Neural cell (in vitro differentiated cells): ENCODE measurements around the gene PLPP3.

Source experiments
- EZH2 ChIP-seq: fragments of 200-600, 300-800 bp; shearing (Covaris generic), sonication (generic); IDR thresholded peaks from 2 replicates; pipeline ENCODE4 v1.6.1; 2014; ENCODE audit warnings: antibody characterized with exemption, low read length, borderline replicate concordance, mild to moderate bottlenecking; ENCODE audit not compliant: insufficient read depth, poor library complexity, severe bottlenecking
- POLR2AphosphoS5 ChIP-seq: IDR thresholded peaks from 2 replicates; pipeline ENCODE4 v1.6.1; 2012
- TAF1 ChIP-seq: IDR thresholded peaks from 2 replicates; pipeline ENCODE4 v1.6.1; 2012; ENCODE audit warnings: low read depth
- TF ChIP-seq, protein P1 (sequence below): fragments of 450-650 bp; IDR thresholded peaks from 2 replicates; pipeline ENCODE4 v1.5.1; 2014; ENCODE audit warnings: antibody characterized with exemption, mild to moderate bottlenecking, moderate library complexity; ENCODE audit not compliant: poor library complexity, severe bottlenecking

DNA sequence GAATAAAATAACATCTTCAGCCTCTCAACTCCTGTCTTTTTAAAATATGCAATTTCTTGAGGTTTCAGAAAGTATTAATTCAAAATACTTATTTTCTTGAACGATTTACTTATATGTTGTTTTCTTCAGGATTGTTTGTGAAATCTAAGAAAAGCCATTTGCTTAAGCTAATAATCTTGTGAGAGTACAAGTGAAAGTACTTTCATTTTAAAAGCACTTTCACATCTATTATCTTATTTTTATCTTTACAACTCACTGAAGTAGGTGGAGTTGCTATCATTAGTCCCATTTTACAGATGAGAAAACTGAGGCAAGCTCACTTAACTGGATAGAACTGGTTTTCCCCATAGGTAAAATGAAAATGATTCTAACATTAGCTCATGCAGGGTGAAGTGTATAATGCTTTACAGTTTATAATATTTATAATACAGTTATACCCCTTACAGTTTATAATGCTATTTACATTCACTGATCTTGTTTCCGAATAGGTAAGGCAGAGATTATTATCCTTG, 4.7 kb upstream of the PLPP3 start:
- TF ChIP-seq, protein P1, sequence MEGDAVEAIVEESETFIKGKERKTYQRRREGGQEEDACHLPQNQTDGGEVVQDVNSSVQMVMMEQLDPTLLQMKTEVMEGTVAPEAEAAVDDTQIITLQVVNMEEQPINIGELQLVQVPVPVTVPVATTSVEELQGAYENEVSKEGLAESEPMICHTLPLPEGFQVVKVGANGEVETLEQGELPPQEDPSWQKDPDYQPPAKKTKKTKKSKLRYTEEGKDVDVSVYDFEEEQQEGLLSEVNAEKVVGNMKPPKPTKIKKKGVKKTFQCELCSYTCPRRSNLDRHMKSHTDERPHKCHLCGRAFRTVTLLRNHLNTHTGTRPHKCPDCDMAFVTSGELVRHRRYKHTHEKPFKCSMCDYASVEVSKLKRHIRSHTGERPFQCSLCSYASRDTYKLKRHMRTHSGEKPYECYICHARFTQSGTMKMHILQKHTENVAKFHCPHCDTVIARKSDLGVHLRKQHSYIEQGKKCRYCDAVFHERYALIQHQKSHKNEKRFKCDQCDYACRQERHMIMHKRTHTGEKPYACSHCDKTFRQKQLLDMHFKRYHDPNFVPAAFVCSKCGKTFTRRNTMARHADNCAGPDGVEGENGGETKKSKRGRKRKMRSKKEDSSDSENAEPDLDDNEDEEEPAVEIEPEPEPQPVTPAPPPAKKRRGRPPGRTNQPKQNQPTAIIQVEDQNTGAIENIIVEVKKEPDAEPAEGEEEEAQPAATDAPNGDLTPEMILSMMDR: no peak
- no peak for TF ChIP-seq POLR2AphosphoS5
- no peak for TF ChIP-seq TAF1
- TF ChIP-seq EZH2: no peak
